ENCODE measurements around the gene METAP1.
"Not testable (repeated sequence)": the region's sequence is repeated elsewhere in the genome, so short reads cannot be mapped to it uniquely, and the experiment has no call there.

METAP1 gene

DNA sequence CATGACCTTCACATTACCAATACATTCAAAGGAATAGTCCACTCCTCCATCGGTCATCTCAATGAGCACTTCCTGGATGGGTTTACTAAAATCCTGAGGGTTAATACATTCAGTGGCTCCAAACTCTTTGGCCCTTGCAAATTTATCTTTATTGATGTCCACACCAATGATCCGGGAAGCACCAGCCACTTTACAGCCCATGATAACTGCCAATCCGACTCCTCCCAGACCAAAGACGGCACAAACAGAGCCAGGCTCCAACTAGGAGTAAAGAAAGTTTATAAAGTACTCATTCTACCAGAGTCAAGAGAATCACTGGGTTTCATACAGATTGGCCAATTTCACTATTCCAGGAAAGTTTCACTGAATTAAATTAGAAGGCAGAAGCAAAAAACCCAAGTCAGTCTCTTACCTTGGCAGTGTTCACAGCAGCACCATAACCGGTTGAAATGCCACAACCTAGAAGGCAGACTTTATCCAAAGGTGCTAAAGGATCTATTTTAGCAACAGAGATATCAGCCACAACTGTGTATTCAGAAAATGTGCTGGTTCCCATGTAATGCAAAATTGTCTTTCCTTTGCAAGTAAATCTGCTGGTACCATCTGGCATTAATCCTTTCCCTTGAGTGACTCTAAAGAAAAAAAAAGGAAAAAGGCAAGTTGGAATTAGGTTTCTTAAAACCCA is 80.9 kb downstream of the METAP1 start:
- Histone ChIP-seq H3K36me3 (ENCODE audit: control insufficient read depth, insufficient read depth, low read length) (peaks cover 63% of the 10 kb centered on the region), H3K27ac (ENCODE audit: insufficient read depth, low read depth, low read length, poor library complexity, severe bottlenecking) (no peak overlapping the region), H3K4me3 (ENCODE audit: insufficient read depth, low read depth, low read length) (no peak overlapping the region), H3K27me3 (ENCODE audit: control insufficient read depth, insufficient read depth, low read length, poor library complexity, severe bottlenecking) (no peaks in the 10 kb centered on the region), H3K9me3 (ENCODE audit: control insufficient read depth, low read length) (no peaks in the 10 kb centered on the region), H3K4me1 (ENCODE audit: control insufficient read depth, insufficient read depth, low read length) (no peaks in the 10 kb centered on the region)
- 94 to 95% methylated on average over 5 of the region's 5 CpGs for WGBS, 2 experiments

DNA sequence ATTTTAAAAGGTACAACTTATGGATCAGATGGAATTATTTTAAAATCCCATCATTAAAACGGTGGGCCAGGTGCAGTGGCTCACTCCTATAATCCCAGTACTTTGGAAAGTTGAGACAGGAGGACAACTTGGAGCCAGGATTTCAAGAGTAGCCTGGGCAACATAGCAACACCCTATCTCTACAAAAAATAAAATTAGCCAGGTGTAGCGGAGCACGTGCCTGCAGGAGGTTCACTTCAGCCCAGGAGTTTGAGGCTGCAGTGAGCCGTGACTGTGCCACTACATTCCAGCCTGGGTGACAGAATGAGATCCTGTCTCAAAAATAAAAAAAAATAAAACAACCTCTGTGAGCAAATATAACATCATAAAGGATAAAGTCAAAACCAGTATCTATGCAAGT is 81.7 kb downstream of the METAP1 start:
- Histone ChIP-seq H3K36me3 (ENCODE audit: control insufficient read depth, insufficient read depth, low read length) (peaks cover 63% of the 10 kb centered on the region), H3K9me3 (ENCODE audit: control insufficient read depth, low read length) (no peaks in the 10 kb centered on the region), H3K4me3 (ENCODE audit: insufficient read depth, low read depth, low read length) (no peak overlapping the region), H3K4me1 (ENCODE audit: control insufficient read depth, insufficient read depth, low read length) (no peaks in the 10 kb centered on the region), H3K27ac (ENCODE audit: insufficient read depth, low read depth, low read length, poor library complexity, severe bottlenecking) (no peak overlapping the region), H3K27me3 (ENCODE audit: control insufficient read depth, insufficient read depth, low read length, poor library complexity, severe bottlenecking) (no peaks in the 10 kb centered on the region)
- 94 to 97% methylated on average over 4 of the region's 4 CpGs for WGBS, 2 experiments

DNA sequence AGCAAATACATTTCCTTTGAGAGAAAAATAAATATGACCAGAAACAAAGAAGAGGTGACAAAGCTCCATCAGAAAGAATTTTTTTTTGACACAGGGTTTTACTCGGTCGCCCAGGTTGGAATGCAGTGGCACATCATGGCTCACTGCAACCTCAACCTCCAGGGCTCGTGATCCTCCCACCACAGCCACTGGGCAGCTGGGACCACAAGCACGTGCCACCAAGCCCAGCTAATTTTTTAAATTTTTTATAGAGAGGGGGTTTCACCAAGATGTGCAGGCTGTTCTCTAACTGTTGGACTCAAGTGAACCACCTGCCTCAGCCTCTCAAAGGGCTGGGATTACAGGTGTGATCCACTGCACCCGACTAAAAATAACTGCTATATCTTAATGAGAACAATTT is 82.8 kb downstream of the METAP1 start:
- Histone ChIP-seq H3K9me3 (ENCODE audit: control insufficient read depth, low read length) (no peaks in the 10 kb centered on the region), H3K4me3 (ENCODE audit: insufficient read depth, low read depth, low read length) (no peak overlapping the region), H3K4me1 (ENCODE audit: control insufficient read depth, insufficient read depth, low read length) (no peaks in the 10 kb centered on the region), H3K36me3 (ENCODE audit: control insufficient read depth, insufficient read depth, low read length) (peaks cover 71% of the 10 kb centered on the region), H3K27ac (ENCODE audit: insufficient read depth, low read depth, low read length, poor library complexity, severe bottlenecking) (no peak overlapping the region), H3K27me3 (ENCODE audit: control insufficient read depth, insufficient read depth, low read length, poor library complexity, severe bottlenecking) (no peaks in the 10 kb centered on the region)
- 95 to 97% methylated on average over 4 to 5 of the region's 5 CpGs for WGBS, 2 experiments

DNA sequence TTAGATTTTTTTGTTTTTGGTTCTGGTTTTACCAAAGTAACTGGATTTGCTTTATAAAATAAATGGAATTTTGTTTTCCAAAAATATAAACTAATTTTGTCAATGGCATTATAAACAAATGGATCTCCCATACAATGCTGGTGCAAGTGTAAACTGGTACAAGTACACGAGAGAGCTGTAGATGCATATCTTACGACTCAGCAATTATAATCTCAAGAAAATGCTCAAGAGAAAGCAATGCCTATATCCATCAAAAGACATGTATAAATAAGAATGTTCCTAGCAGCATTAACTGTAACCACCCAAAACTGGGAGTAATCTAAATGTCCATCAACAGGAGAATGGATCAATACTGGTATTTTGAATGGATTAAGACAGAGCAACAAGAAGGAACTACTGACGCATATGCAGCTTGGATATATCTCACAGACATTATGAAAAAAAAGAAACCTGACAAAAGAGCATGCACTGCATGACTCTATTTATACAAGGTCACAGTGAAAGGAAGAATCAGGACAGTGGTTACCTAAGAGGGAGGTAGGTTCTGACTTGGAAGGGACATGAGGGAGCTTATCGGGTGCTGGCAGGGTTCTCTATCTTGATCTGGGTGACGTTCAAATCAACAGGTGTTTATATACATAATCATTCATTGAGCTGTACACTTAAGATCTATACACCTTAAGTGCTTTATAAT is 83.6 kb downstream of the METAP1 start:
- WGBS, 2 experiments = 95 to 97% methylated on average over 3 to 5 of the region's 5 CpGs
- Histone ChIP-seq H3K4me1 (ENCODE audit: control insufficient read depth, insufficient read depth, low read length) (no peaks in the 10 kb centered on the region), H3K9me3 (ENCODE audit: control insufficient read depth, low read length) (no peaks in the 10 kb centered on the region), H3K27me3 (ENCODE audit: control insufficient read depth, insufficient read depth, low read length, poor library complexity, severe bottlenecking) (no peaks in the 10 kb centered on the region), H3K36me3 (ENCODE audit: control insufficient read depth, insufficient read depth, low read length) (peaks cover 72% of the 10 kb centered on the region), H3K27ac (ENCODE audit: insufficient read depth, low read depth, low read length, poor library complexity, severe bottlenecking) (no peak overlapping the region), H3K4me3 (ENCODE audit: insufficient read depth, low read depth, low read length) (no peak overlapping the region)

DNA sequence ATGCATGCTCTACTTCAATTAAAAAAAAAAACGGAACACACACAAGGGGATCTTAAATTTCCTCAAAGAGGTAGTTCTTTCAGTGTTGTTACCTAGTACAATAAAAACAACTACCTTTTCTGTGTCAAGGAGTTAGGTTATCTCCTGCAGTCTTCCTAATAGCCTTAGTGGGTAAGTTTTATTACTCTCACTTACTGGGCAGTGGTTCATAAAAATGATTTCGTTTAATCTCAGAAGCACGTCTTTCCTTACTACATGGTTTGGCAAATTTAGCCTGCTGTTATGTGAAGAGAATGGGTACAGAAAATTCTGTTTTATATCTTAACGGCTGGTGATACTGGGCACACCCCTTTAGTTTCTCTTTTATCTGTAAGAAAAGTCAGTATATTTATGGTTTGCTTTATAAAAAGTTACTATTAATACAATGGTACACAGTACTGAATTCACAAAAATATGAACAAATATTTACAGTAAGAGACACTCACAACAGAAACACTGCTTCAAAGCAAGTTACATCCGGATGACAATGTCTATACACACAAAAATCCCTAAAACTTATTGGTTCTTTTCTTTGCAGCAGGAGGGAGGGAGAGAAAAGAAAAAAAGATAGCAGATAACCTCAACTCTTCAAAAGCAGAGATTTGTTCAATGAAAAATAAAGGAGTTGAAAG is 84.2 kb downstream of the METAP1 start:
- H3K27ac ChIP-seq (ENCODE audit: insufficient read depth, low read depth, low read length, poor library complexity, severe bottlenecking) = no peak overlapping the region
- WGBS, 2 experiments = 90 to 98% methylated on average over 5 of the region's 5 CpGs
- H3K4me3 ChIP-seq (ENCODE audit: insufficient read depth, low read depth, low read length) = no peak overlapping the region
- H3K9me3 ChIP-seq (ENCODE audit: control insufficient read depth, low read length) = no peaks in the 10 kb centered on the region
- peaks cover 74% of the 10 kb centered on the region for H3K36me3 ChIP-seq (ENCODE audit: control insufficient read depth, insufficient read depth, low read length)
- H3K27me3 ChIP-seq (ENCODE audit: control insufficient read depth, insufficient read depth, low read length, poor library complexity, severe bottlenecking) = no peaks in the 10 kb centered on the region
- no peaks in the 10 kb centered on the region for H3K4me1 ChIP-seq (ENCODE audit: control insufficient read depth, insufficient read depth, low read length)

DNA sequence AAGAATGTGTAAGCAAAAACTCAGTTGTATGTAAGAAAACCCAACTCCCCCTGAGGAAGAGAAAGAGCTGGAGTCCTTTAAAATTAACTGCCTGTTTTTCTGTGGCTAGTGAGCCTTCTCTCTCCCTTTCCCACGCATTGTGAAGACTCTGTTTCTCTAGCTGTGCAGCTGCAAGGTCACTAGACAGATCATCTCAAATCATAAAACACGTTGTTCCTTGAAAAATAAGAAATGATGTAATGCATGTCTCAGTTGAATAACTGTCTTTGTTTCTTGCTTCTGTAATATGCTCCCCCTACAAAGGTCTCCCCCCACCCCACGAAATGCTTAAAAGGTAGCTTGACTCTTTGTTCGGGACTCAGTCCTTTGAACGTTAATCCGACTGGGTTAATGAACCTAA is 85.3 kb downstream of the METAP1 start:
- not testable (repeated sequence) for H3K4me1 ChIP-seq (ENCODE audit: control insufficient read depth, insufficient read depth, low read length); H3K27me3 ChIP-seq (ENCODE audit: control insufficient read depth, insufficient read depth, low read length, poor library complexity, severe bottlenecking); H3K27ac ChIP-seq (ENCODE audit: insufficient read depth, low read depth, low read length, poor library complexity, severe bottlenecking); H3K9me3 ChIP-seq (ENCODE audit: control insufficient read depth, low read length); H3K4me3 ChIP-seq (ENCODE audit: insufficient read depth, low read depth, low read length)
- whole genome bisulfite sequencing, 2 experiments = 79% methylated on average over 6 of the region's 6 CpGs
- peaks cover 70% of the 10 kb centered on the region for H3K36me3 ChIP-seq (ENCODE audit: control insufficient read depth, insufficient read depth, low read length)

- Histone ChIP-seq H3K4me1 (ENCODE audit: control insufficient read depth, insufficient read depth, low read length) (peaks cover 4% of the 10 kb centered on the region), H3K27me3 (ENCODE audit: control insufficient read depth, insufficient read depth, low read length, poor library complexity, severe bottlenecking) (no peaks in the 10 kb centered on the region), H3K9me3 (ENCODE audit: control insufficient read depth, low read length) (no peaks in the 10 kb centered on the region), H3K27ac (ENCODE audit: insufficient read depth, low read depth, low read length, poor library complexity, severe bottlenecking) (no peak overlapping the region), H3K4me3 (ENCODE audit: insufficient read depth, low read depth, low read length) (no peak overlapping the region), H3K36me3 (ENCODE audit: control insufficient read depth, insufficient read depth, low read length) (peaks cover 60% of the 10 kb centered on the region)
- 97 to 98% methylated on average over 5 of the region's 5 CpGs for WGBS, 2 experiments
These were observed 86.7 kb downstream of the METAP1 start for GRCh38 chr4:99082192-99082591.

DNA sequence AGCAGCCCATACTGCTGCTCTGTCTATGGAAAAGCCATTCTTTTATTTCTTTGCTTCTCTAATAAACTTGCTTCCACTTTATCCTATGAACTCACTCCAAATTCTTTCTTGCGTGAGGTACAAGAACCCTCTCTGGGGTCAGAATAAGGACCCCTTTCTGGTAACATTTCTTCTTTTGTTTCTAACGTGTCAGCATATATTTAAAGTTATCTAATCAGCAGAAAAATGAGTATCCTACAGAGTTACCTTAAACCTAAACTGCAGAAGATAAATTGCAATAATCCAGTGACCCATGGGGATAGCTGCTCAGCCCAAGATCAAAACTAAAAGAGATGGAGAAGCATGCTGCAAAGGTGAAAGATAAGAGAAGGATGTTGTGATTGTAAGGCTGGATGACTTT is 89.1 kb downstream of the METAP1 start:
- H3K9me3 ChIP-seq (ENCODE audit: control insufficient read depth, low read length) = no peaks in the 10 kb centered on the region
- peaks cover 4% of the 10 kb centered on the region for H3K4me1 ChIP-seq (ENCODE audit: control insufficient read depth, insufficient read depth, low read length)
- H3K27me3 ChIP-seq (ENCODE audit: control insufficient read depth, insufficient read depth, low read length, poor library complexity, severe bottlenecking) = no peaks in the 10 kb centered on the region
- 92 to 95% methylated on average over 2 of the region's 2 CpGs for WGBS, 2 experiments
- no peak overlapping the region for H3K27ac ChIP-seq (ENCODE audit: insufficient read depth, low read depth, low read length, poor library complexity, severe bottlenecking)
- H3K36me3 ChIP-seq (ENCODE audit: control insufficient read depth, insufficient read depth, low read length) = peaks cover 55% of the 10 kb centered on the region
- no peak overlapping the region for H3K4me3 ChIP-seq (ENCODE audit: insufficient read depth, low read depth, low read length)

- H3K4me1 ChIP-seq (ENCODE audit: control insufficient read depth, insufficient read depth, low read length) = peaks cover 4% of the 10 kb centered on the region
- peaks cover 23% of the 10 kb centered on the region for H3K36me3 ChIP-seq (ENCODE audit: control insufficient read depth, insufficient read depth, low read length)
- peak overlapping the region; percentile 78 for H3K4me3 ChIP-seq (ENCODE audit: insufficient read depth, low read depth, low read length)
- no peaks in the 10 kb centered on the region for H3K9me3 ChIP-seq (ENCODE audit: control insufficient read depth, low read length)
- H3K27me3 ChIP-seq (ENCODE audit: control insufficient read depth, insufficient read depth, low read length, poor library complexity, severe bottlenecking) = no peaks in the 10 kb centered on the region
- H3K27ac ChIP-seq (ENCODE audit: insufficient read depth, low read depth, low read length, poor library complexity, severe bottlenecking) = peak overlapping the region; percentile 79
- 1 to 2% methylated on average over 15 of the region's 15 CpGs for WGBS, 2 experiments
These were observed 92.5 kb downstream of the METAP1 start for GRCh38 chr4:99088023-99088449.
